ENCODE results near the gene JOSD1. TPM values are rescaled to one million over a fixed set of nuclear protein-coding genes. Genes with fewer than 3 reads are reported as not detected.

Gene JOSD1
- 46.5 and 62.0 TPM in 2 replicates for total RNA-seq (2014; rRNA removed; shearing (Covaris generic))

GRCh38 chr22:38700789-38701628 lies at the start of gene JOSD1:
Gene JOSD1, minus strand, starts transcription at chr22:38700943. Its CDS starts 956 bp downstream, at chr22:38699987.
- peak; percentile 90 for DNase-seq (ENCODE audit: low read depth)

DNA sequence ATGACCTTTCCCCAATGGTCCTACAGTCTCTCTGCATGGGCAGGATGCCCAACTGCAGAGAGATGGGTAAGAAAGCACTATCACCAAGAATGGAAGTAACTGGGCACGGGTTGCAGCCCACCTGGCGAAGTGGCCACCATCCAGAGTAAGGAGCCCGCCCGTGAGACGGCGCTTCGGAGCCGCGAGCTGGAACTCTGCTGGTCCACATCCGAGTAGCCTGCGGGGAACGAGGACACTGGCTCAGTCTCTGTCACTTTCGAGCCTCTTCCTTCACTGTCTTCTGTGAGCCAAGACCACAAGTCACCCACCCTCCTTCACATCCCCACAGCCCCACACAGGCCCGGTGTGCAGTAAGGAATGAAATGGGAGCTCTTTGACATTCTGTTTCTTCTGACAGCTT lies 49.4 kb upstream of the JOSD1 start:
- no peak for DNase-seq (ENCODE audit: low read depth)

DNA sequence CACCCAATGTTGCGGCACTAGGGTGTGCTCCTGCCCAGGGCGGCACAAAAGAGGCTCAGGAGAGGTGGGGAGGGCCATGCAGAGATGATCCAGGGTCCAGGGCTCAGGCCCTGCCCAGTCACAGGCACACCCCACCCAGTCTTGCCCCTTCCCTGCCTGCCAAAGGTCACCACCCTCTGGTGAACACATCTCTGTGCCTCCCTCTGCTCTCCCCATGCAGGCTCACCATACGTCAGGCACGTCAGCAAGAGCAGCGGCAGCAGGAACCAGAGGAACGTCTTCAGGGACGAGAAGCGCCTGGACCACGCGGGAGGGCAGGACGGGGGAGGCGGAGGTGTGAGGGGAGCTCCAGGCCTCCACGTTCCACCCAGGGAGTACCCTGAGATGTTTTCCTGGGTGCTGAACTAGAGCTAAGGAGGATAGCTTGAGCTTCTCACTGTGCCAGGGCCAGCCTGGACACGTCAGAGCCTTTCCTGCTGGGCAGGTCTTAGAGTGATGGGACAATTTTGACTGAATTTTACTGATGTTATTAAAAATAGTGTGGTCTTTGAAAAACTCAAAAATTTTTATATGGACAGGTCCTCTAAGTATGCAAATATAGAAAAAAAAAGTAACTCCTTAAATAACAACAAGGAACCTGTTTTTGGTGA lies 47.9 kb upstream of the JOSD1 start:
- DNase-seq (ENCODE audit: low read depth) = no peak

DNA sequence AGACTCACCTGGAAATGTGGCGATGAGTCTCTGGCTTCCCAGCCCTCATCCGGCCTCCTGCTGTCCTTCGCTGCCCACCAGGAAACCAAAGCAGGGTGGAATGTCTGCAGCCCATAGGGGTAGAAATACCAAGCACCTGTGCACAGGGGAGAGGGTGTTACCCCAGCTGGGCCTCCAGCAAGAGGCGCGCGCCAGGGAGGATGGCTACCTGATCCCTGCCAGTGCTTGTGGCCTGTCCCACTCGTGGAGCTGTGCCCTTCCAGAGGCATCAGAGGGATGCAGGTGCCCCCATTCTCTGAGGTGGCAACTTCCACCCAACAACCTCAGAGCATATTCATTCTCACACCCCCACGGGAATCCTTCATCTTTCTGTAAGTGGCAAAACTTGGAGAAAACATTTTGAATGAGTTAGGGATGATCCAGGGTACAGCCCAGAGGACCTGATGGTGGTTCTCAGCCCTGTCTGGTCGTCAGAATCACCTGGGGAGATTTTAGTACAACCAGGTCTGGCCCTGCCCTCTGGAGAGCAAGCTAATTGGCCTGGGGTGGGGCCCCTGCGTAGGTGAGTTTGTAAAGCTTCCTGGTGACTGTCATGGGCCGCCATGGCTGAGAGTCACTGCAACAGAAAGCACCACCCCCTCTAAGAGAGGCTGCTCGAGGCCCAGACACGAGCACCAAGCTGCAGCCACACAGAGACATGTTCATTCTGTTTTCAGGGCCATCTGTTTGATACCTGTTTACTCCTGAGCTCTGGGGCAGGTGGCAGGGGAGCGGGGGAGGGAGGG lies 45.1 kb upstream of the JOSD1 start:
- no peak for DNase-seq (ENCODE audit: low read depth)

DNA sequence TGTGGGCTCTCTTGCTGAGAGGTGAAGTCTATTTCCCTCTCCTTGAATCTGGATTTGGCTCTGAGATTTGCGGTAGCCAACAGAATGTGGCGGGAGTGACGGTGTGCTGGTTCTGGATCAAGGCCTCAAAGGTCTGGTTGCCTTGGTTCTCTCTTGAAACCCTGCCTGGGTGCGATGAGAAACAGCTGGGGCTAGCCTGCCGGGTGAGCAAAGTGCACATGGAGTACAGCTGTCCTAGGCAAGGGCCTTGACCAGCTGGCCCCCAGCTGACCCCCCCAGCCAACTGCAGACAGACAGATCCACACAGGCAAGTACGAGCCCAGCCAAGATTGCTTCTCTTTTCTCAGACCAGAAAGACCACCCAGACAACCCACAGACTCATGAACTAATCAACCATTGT lies 44.2 kb upstream of the JOSD1 start:
- no peak for DNase-seq (ENCODE audit: low read depth)

- no peak for DNase-seq (ENCODE audit: low read depth)
These were observed 41.6 kb upstream of the JOSD1 start for GRCh38 chr22:38742176-38742942.

DNA sequence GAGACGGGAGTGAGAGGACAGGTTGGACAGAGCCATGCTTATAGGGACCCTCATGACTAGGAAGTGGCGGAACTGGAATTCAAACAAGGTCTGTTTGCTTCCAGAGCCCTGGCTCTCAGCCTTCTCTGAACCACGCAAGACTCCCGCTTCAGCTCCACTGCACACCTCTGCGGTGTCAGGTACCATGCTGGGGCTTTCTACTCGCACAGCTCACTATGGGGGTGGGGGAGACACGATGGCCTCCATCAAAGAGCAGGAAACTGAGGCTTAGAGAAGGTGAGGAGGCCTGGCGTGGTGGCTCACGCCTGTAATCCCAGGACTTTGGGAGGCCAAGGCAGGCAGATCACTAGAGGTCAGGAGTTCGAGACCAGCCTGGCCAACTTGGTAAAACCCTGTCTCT lies 40.8 kb upstream of the JOSD1 start:
- no peak for DNase-seq (ENCODE audit: low read depth)

DNA sequence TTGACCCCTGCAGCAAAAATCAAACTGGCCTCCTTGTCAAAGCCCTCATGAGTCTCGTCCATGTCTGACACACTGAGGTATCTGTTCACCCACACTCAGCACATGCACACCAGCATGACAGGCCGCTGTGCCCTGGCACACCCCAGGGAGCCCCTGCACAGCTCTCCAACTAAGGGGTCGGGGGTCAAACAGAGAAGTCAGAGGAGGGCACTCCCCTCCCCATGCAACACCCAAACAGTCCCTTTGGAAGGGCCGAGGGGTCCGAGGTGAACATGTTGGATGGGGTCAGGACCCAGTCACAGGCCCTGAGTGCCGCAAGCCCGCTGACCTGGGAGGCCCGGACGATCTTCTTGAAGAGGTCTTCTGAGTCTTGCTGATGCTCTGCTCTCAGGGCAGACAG lies 40.4 kb upstream of the JOSD1 start:
- no peak for DNase-seq (ENCODE audit: low read depth)

DNA sequence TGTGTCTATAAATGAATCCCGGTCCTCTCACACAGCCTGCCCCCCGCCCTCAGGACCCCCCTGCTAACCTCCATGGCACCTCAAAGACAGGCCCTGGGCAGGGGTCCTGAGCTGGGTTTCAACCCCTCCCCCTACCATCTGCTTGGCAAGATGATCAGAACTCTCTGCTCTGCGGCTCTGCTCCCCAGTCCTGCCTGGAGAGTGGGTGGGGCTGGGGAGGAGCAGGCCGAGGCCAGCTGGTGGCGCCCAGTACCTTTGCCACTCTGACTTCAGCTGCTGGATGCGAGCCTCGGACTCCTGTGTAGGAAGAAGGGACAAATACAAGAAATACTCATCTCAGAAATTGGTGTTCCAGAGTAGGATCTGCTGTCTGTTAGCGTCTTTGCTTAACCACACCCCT lies 40.0 kb upstream of the JOSD1 start:
- DNase-seq (ENCODE audit: low read depth) = no peak

- DNase-seq (ENCODE audit: low read depth) = no peak
These were observed 39.5 kb upstream of the JOSD1 start for GRCh38 chr22:38740116-38740723.

- DNase-seq (ENCODE audit: low read depth) = no peak
These were observed 38.7 kb upstream of the JOSD1 start for GRCh38 chr22:38739300-38740055.

GRCh38 chr22:38738475-38739070 lies 37.8 kb upstream of the JOSD1 start:
- no peak for DNase-seq (ENCODE audit: low read depth)

- no peak for DNase-seq (ENCODE audit: low read depth)
These were observed 36.7 kb upstream of the JOSD1 start for GRCh38 chr22:38737302-38738060.

GRCh38 chr22:38736257-38736570 lies 35.5 kb upstream of the JOSD1 start:
- no peak for DNase-seq (ENCODE audit: low read depth)

GRCh38 chr22:38735465-38736256 lies 34.9 kb upstream of the JOSD1 start:
- no peak for DNase-seq (ENCODE audit: low read depth)

DNA sequence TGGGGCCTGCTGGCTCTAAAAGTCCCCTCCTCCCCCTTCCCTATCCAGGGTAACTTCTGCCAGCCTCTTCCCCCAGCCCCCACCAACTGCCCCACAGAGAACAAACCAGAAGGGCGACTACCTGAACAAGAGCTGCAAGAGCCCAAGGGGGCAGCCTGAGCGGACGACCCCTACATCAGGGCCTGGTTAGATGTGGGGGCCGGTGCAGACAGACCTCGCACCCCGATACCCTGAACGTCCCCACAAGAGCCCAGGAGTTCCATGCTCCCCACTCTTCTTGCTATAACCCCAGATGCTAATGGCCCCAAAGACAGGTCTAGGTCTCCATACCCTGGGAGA lies 34.4 kb upstream of the JOSD1 start:
- DNase-seq (ENCODE audit: low read depth) = no peak

DNA sequence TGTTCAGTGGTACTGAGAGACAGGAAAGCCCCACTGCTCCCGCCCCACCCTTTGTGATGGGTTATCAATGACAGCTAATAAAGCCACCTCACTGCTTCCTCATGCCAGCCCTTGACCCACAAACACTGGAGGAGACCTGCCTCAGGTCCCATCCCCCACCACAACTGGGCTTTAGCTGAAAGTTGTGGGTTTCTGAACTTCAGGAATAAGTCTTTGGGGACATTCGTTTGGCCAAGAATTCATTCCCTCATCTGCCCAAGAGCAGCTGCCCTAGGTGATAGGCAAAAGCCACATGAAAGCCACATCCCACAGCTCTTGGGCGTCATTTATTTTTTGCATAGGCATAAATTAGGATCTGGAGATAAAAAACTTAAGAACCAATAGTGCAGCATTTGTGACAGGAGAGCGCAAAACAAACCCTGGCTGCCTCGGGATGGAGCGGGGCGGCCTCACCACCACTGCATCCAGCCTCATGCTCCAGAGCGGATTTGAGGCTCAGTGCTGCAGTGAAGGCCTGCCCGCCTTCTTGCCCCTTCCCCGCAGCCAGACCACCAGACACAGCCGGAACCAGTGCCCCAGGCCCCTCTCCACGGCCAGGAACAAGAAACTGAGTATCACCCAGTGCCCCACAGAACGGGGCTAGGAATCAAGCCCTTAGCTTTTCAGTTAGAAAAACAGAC lies 33.8 kb upstream of the JOSD1 start:
- DNase-seq (ENCODE audit: low read depth) = no peak

DNA sequence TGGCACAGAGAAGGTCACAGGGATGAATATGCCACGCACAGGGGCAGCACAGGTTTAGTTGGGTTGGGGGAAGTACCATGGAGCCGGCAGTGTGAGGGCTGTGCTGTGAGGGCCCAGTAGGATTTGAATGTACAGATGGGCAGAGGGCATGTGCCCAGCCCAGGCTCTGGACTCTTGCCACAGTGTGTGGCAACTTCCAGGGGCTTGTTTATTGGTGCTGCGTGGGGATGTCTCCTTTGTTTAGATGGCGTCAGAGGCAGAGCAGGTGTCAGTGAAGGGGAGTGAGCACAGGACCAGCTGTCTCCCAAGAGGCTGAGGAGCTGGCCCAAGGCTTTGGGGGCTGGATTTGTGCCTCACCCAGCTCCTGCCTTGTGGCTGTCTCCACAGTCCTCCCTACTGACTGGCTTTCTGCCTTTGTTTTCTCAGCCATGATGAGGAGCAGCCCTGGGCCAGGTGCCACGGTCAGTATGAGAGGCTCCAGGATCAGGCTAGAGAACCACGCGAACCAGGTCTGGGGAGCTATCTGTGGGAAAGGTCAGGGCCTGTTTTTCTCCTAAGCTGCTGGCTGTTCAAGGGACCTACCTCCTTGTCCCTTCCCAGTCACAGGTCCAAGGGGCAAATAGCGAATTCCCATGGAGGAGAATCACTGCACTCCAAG lies 33.1 kb upstream of the JOSD1 start:
- DNase-seq (ENCODE audit: low read depth) = no peak

Data from RPMI7951 (cell line).